HepG2 (cell line): Measurements from ENCODE around the gene LEAP2. TPM values are rescaled to one million over a fixed set of nuclear protein-coding genes. Genes with fewer than 3 reads are reported as not detected.

ENCODE experiments used
- ATAC-seq: fragments of 200-7000 bp; cut with Tn5 transposase; 3 replicates; pipeline ENCODE4 v1.9.1; 2020; ENCODE audit warnings: mild to moderate bottlenecking, moderate library complexity
- BruUV-seq: library from RNA; stranded (reverse); fragments of 400-500 nt; replicated peaks from 2 replicates; lab custom pipeline; 2021; lab: Mats Ljungman, UMichigan
- CTCF ChIA-PET: fragments of 300-600 bp; formaldehyde crosslinking; extraction: SDS; loops from one replicate; lab custom pipeline; 2021; ENCODE audit warnings: low total read pairs, inconsistent platforms, low intra/inter-chr PET ratio; lab: Yijun Ruan, JAX
- POLR2A ChIA-PET: fragments of 350-600 bp; sonication (Branson Sonifier 250); formaldehyde crosslinking; loops from one replicate; lab custom pipeline; 2020; ENCODE audit warnings: antibody characterized with exemption, inconsistent platforms; lab: Yijun Ruan, JAX
- DNase-seq: peaks from one replicate; pipeline ENCODE4 v3.0.0-alpha.2; 2015; ENCODE audit warnings: low spot score
- FAIRE-seq: peaks from 3 replicates; lab custom pipeline; 2011; peaks lifted over from hg19 to GRCh38; lab: Jason Lieb, UNC
- H2AFZ ChIP-seq: one replicate; pipeline ENCODE4 v1.6.1; 2011; ENCODE audit warnings: low read length, inconsistent platforms
- H3K27ac ChIP-seq: fragments of 300-600 bp; 3 replicates; pipeline ENCODE4 v1.8.0; 2011; ENCODE audit warnings: mixed run types, mild to moderate bottlenecking, mixed read lengths, low read length, inconsistent platforms; ENCODE audit not compliant: insufficient read depth; ENCODE audit errors: extremely low read length
- H3K27me3 ChIP-seq, 2 experiments: fragments of 200-600 bp in 1 of 2; 2 replicates in 1 of 2; 3 replicates in 1 of 2; pipeline versions ENCODE4 v1.6.0 to v1.8.0; 2011; ENCODE audit warnings: low read length in 2 of 2, mild to moderate bottlenecking in 2 of 2, moderate library complexity in 2 of 2, inconsistent platforms in 1 of 2; ENCODE audit not compliant: insufficient read depth in 2 of 2, control insufficient read depth in 1 of 2
- H3K36me3 ChIP-seq, 2 experiments: fragments of 200-600 bp in 1 of 2; replicated peaks in 1 of 2; 2 replicates in 1 of 2; 3 replicates in 1 of 2; pipeline versions ENCODE4 v1.5.1 to v1.8.0; 2011; ENCODE audit warnings: low read length in 2 of 2, inconsistent platforms in 1 of 2; ENCODE audit not compliant: insufficient read depth in 2 of 2, control insufficient read depth in 1 of 2
- H3K4me1 ChIP-seq: 2 replicates; pipeline ENCODE4 v1.5.1; 2012; ENCODE audit warnings: low read length, inconsistent platforms; ENCODE audit not compliant: insufficient read depth
- H3K4me2 ChIP-seq: 2 replicates; pipeline ENCODE4 v1.6.0; 2011; ENCODE audit warnings: low read depth, low read length, inconsistent platforms
- H3K4me3 ChIP-seq, 3 experiments: fragments of 200-600 bp in 1 of 3; sonication (generic), shearing (Covaris generic) in 1 of 3; replicated peaks in 1 of 3; 2 replicates each; pipeline ENCODE4 v1.5.1; 2011 to 2016; ENCODE audit warnings: low read length in 3 of 3, inconsistent platforms in 2 of 3, low read depth in 2 of 3, mild to moderate bottlenecking in 2 of 3, control low read depth in 1 of 3, mixed read lengths in 1 of 3; ENCODE audit not compliant: insufficient read depth in 1 of 3
- H3K79me2 ChIP-seq: one replicate; pipeline ENCODE4 v1.6.1; 2011; ENCODE audit warnings: low read length, inconsistent platforms; ENCODE audit not compliant: insufficient read depth
- H3K9ac ChIP-seq: 2 replicates; pipeline ENCODE4 v1.6.0; 2011; ENCODE audit warnings: mild to moderate bottlenecking, low read depth, low read length, inconsistent platforms; ENCODE audit not compliant: insufficient read depth
- H3K9me3 ChIP-seq: 2 replicates; pipeline ENCODE4 v1.5.1; 2012; ENCODE audit warnings: mild to moderate bottlenecking, low read length
- H4K20me1 ChIP-seq: 2 replicates; pipeline ENCODE4 v1.6.0; 2011; ENCODE audit warnings: inconsistent platforms, mild to moderate bottlenecking, low read length, moderate library complexity; ENCODE audit not compliant: insufficient read depth
- CBX2 ChIP-seq, 2 experiments: fragments of 200-600 bp in 1 of 2; sonication (generic); formaldehyde crosslinking in 1 of 2; IDR thresholded peaks; 2 replicates each; pipeline versions ENCODE4 v1.7.0 to v1.8.1; 2018 to 2022; ENCODE audit warnings: low read depth in 2 of 2, low read length in 1 of 2, mild to moderate bottlenecking in 1 of 2, missing genetic modification reagents in 1 of 2
- KLF13 ChIP-seq: sonication (generic); formaldehyde crosslinking; IDR thresholded peaks from 2 replicates; pipeline ENCODE4 v1.4.0; 2020; ENCODE audit warnings: mild to moderate bottlenecking, missing genetic modification reagents
- NFYB ChIP-seq: sonication (generic); formaldehyde crosslinking; IDR thresholded peaks from 2 replicates; pipeline ENCODE4 v1.4.0; 2020; ENCODE audit warnings: missing genetic modification reagents
- RBFOX2 ChIP-seq: fragments of 200-400 bp; formaldehyde crosslinking; IDR thresholded peaks from 2 replicates; pipeline ENCODE4 v1.6.1; 2017; ENCODE audit warnings: low read depth, mild to moderate bottlenecking, low read length
- SP2 ChIP-seq: sonication (generic); formaldehyde crosslinking; IDR thresholded peaks from 2 replicates; pipeline ENCODE4 v1.5.1; 2020; ENCODE audit warnings: mild to moderate bottlenecking, missing genetic modification reagents
- TEAD3 ChIP-seq: optimal IDR thresholded peaks from 2 replicates; pipeline ENCODE3; 2016; ENCODE audit warnings: borderline replicate concordance
- ZC3H13 ChIP-seq: sonication (generic); formaldehyde crosslinking; IDR thresholded peaks from 2 replicates; pipeline ENCODE4 v1.8.1; 2023; ENCODE audit warnings: mild to moderate bottlenecking, missing genetic modification reagents, moderate library complexity
- ZFP36L2 ChIP-seq: sonication (generic); formaldehyde crosslinking; IDR thresholded peaks from 2 replicates; pipeline ENCODE4 v1.4.0; 2020; ENCODE audit warnings: missing genetic modification reagents
- ZFP62 ChIP-seq: sonication (generic); formaldehyde crosslinking; IDR thresholded peaks from 2 replicates; pipeline ENCODE4 v1.4.0; 2020; ENCODE audit warnings: missing genetic modification reagents
- ZFY ChIP-seq: sonication (generic); formaldehyde crosslinking; IDR thresholded peaks from 2 replicates; pipeline ENCODE4 v1.4.0; 2020; ENCODE audit warnings: missing genetic modification reagents
- ZNF274 ChIP-seq: sonication (generic); formaldehyde crosslinking; IDR thresholded peaks from 2 replicates; pipeline ENCODE4 v1.5.1; 2020; ENCODE audit warnings: mild to moderate bottlenecking, missing genetic modification reagents
- ZNF382 ChIP-seq: sonication (generic); formaldehyde crosslinking; IDR thresholded peaks from 2 replicates; pipeline ENCODE4 v1.5.0; 2020; ENCODE audit warnings: missing genetic modification reagents, mild to moderate bottlenecking, borderline replicate concordance
- ZNF451 ChIP-seq: sonication (generic); formaldehyde crosslinking; IDR thresholded peaks from 2 replicates; pipeline ENCODE4 v1.5.0; 2020; ENCODE audit warnings: mild to moderate bottlenecking, missing genetic modification reagents
- ZNF564 ChIP-seq: sonication (generic); formaldehyde crosslinking; IDR thresholded peaks from 2 replicates; pipeline ENCODE4 v1.8.1; 2023; ENCODE audit warnings: mild to moderate bottlenecking, missing genetic modification reagents
- WGBS: methylation state at CpG from one replicate; pipeline ENCODE4 v1.1.6; 2017; ENCODE audit warnings: low lambda C conversion rate; 5-methylcytosine and 5-hydroxymethylcytosine counted together
- in situ Hi-C: cut with HindIII; loops from 2 replicates; pipeline ENCODE4 v1.10.0; 2017; ENCODE audit warnings: low pct_unique_long_range_greater_than_20kb; ENCODE audit not compliant: extremely low pct_ligation_motif_present
- intact Hi-C: fragments of 100-400 bp; cut with micrococcal nuclease; formaldehyde crosslinking; loops from one replicate; pipeline ENCODE4 v1.10.0; 2022; ENCODE audit not compliant: unreplicated experiment
- polyA plus RNA-seq, 8 experiments: library from polyadenylated mRNA; depleted of rRNA in 3 of 8; stranded (reverse) in 7 of 8; unstranded in 1 of 8; fragments of >200 nt; fragmentation: Illumina TruSeq in 4 of 8; extraction: Trizol in 4 of 8; gene quantifications; 2 replicates each; pipeline versions ENCODE4 v1.2.1 to v1.2.3, GENCODE V29; 2011 to 2016; ENCODE audit warnings: low read depth in 4 of 8, missing spikeins in 1 of 8, mixed read lengths in 1 of 8; ENCODE audit not compliant: insufficient read depth in 1 of 8
- total RNA-seq, 5 experiments: library from RNA; depleted of rRNA; stranded (reverse); fragments of >200 nt; fragmentation: Illumina TruSeq; extraction: Trizol; gene quantifications; 2 replicates each; pipeline ENCODE4 v1.2.3, GENCODE V29; 2016; ENCODE audit warnings: low read depth in 1 of 5
- TF ChIP-seq, protein P1 (sequence below): IDR thresholded peaks from 2 replicates; pipeline ENCODE4 v1.6.1; 2012; ENCODE audit warnings: low read length, improper control_type of control experiment

The LEAP2 gene
- total and polyA plus RNA-seq, 2 of the 13 experiments (the other 11 are each of a cell fraction or from before 2014, with no cell fraction given) = 23.9 to 51.9 TPM

DNA sequence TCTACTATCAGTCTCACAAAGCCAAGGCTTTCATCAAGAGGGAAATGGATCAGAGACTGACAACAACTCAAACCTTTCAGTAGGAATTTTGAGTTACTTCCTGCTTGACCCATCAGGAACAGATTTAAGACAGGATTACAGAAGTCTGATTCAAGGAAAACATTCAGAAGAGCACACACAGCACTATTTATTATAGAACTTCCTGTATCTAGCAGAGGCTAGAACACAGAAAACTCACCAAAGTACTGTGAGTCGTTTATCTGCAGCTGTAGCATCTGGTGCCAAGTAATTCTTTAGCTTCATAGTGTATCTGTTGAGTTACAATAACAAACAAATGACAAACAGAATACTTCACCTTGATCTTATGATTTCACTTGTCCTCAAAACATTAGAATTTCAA, 13.8 kb downstream of the LEAP2 start:
- Histone ChIP-seq H4K20me1 (no peaks in the 10 kb centered on the region), H3K27me3 (no peaks in the 10 kb centered on the region; a peak in 1 of 5 replicates), H3K9ac (no peak overlapping the region), H3K36me3 (peaks cover 15 to 63% of the 10 kb centered on the region in 2 experiments), H2AFZ (no peak overlapping the region), H3K4me1 (peaks cover 13% of the 10 kb centered on the region), H3K4me3 (no peak overlapping the region), H3K27ac (no peak overlapping the region), H3K9me3 (no peaks in the 10 kb centered on the region), H3K79me2 (no peaks in the 10 kb centered on the region), H3K4me2 (no peak overlapping the region)
- no peak for TF ChIP-seq ZNF564 (CRISPR knock-in tag)
- CTCF ChIA-PET = no interaction called here
- WGBS = 60% methylated on average over 1 of the region's 1 CpG
- POLR2A ChIA-PET = no interaction called here
- no TSS peak for BruUV-seq
- DNase-seq (no peak), ATAC-seq (no peak), FAIRE-seq (no peak)
- intact Hi-C loops (loop anchor here (10.0 kb wide), 1 partner anchor 362 kb away; no protein-coding TSS in a partner anchor), in situ Hi-C loops (loop anchor here (10.0 kb wide), 1 partner anchor 142 kb away; the partner anchor contains the start of gene CCNI2)

DNA sequence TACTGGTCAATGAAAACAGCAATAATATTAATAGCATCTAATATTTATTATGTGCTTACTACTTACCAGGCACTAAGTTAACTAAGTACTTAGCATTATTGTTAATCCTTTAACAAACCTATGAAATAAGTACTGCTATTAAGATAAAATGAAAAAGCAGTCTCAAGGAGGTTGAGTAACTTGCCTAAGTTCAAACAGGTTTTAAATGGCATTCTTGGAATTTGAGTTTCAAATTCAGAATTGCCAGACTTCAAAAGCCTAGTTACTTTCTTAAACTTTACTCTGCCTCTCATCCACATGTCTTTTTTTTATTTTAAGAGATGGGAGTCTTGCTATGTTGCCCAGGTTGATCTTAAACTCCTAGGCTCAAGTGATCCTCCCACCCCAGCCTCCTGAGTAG, 16.0 kb downstream of the LEAP2 start:
- ATAC-seq (no peak), DNase-seq (no peak)
- Histone ChIP-seq H3K9me3 (no peaks in the 10 kb centered on the region), H3K36me3 (peaks cover 17 to 65% of the 10 kb centered on the region in 2 experiments), H3K79me2 (no peaks in the 10 kb centered on the region), H3K27me3 (no peaks in the 10 kb centered on the region; a peak in 1 of 5 replicates), H3K4me2 (no peak overlapping the region), H3K4me3 (no peak overlapping the region), H3K9ac (no peak overlapping the region), H4K20me1 (no peaks in the 10 kb centered on the region), H3K4me1 (peaks cover 13% of the 10 kb centered on the region), H2AFZ (no peak overlapping the region)
- ChIA-PET CTCF (no interaction called here), POLR2A (no interaction called here)
- intact Hi-C loops = loop anchor here (10.0 kb wide), 1 partner anchor 365 kb away; no protein-coding TSS in a partner anchor
- in situ Hi-C loops = loop anchor here (10.0 kb wide), 1 partner anchor 145 kb away; the partner anchor contains the start of gene CCNI2
- no TSS peak for BruUV-seq
- TF ChIP-seq ZFY (CRISPR knock-in tag) (no peak), NFYB (CRISPR knock-in tag) (no peak), ZNF274 (CRISPR knock-in tag) (no peak), ZFP36L2 (CRISPR knock-in tag) (no peak), TEAD3 (CRISPR knock-in tag) (no peak), ZC3H13 (CRISPR knock-in tag) (no peak), KLF13 (CRISPR knock-in tag) (no peak), ZNF382 (CRISPR knock-in tag) (no peak), ZFP62 (no peak), SP2 (CRISPR knock-in tag) (no peak), CBX2 (IDR thresholded peaks at IDR 0.05; ENCODE audit: low read depth, low read length) (no peak), CBX2 (CRISPR knock-in tag; IDR thresholded peaks at IDR 0.05; ENCODE audit: low read depth) (no peak), ZNF451 (CRISPR knock-in tag) (no peak), RBFOX2 (no peak)
- TF ChIP-seq, protein P1, sequence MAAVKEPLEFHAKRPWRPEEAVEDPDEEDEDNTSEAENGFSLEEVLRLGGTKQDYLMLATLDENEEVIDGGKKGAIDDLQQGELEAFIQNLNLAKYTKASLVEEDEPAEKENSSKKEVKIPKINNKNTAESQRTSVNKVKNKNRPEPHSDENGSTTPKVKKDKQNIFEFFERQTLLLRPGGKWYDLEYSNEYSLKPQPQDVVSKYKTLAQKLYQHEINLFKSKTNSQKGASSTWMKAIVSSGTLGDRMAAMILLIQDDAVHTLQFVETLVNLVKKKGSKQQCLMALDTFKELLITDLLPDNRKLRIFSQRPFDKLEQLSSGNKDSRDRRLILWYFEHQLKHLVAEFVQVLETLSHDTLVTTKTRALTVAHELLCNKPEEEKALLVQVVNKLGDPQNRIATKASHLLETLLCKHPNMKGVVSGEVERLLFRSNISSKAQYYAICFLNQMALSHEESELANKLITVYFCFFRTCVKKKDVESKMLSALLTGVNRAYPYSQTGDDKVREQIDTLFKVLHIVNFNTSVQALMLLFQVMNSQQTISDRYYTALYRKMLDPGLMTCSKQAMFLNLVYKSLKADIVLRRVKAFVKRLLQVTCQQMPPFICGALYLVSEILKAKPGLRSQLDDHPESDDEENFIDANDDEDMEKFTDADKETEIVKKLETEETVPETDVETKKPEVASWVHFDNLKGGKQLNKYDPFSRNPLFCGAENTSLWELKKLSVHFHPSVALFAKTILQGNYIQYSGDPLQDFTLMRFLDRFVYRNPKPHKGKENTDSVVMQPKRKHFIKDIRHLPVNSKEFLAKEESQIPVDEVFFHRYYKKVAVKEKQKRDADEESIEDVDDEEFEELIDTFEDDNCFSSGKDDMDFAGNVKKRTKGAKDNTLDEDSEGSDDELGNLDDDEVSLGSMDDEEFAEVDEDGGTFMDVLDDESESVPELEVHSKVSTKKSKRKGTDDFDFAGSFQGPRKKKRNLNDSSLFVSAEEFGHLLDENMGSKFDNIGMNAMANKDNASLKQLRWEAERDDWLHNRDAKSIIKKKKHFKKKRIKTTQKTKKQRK = no peak
- TF ChIP-seq, all 625 proteins: peak for 0
- no peak overlapping the region for H3K27ac ChIP-seq
- FAIRE-seq = no peak
